A549 (cell line): ENCODE data around the gene EFCAB14. TPM values are rescaled to one million over a fixed set of nuclear protein-coding genes. Genes with fewer than 3 reads are reported as not detected.

Experiments used
- ATAC-seq, 2 experiments: fragments of 200-7000 bp in 1 of 2; fragments of >200 bp in 1 of 2; cut with Nextera tagmentation in 1 of 2; cut with Tn5 transposase in 1 of 2; 3 replicates each; pipeline versions ENCODE4 v1.8.0 to v1.9.1; 2018 to 2020; ENCODE audit warnings: mild to moderate bottlenecking in 1 of 2, moderate library complexity in 1 of 2
- CTCF ChIA-PET: fragments of 300-600 bp; sonication (Branson Sonifier 250); formaldehyde crosslinking; extraction: SDS; loops from one replicate; lab custom pipeline; 2021; ENCODE audit warnings: antibody characterized with exemption, inconsistent platforms; lab: Yijun Ruan, JAX
- POLR2A ChIA-PET: fragments of 350-600 bp; formaldehyde crosslinking; extraction: SDS; loops from one replicate; lab custom pipeline; 2021; ENCODE audit warnings: antibody characterized with exemption, inconsistent platforms; lab: Yijun Ruan, JAX
- DNase-seq, 2 experiments: peaks; one replicate each; pipeline versions ENCODE4 v3.0.0 to v3.0.0-alpha.2; 2011 to 2016; ENCODE audit warnings: low read depth in 1 of 2, low spot score in 1 of 2
- FAIRE-seq: peaks from 2 replicates; lab custom pipeline; 2011; peaks lifted over from hg19 to GRCh38; lab: Jason Lieb, UNC
- H3K27ac ChIP-seq, 2 experiments: fragments of >200 bp; sonication (Bioruptor Twin); formaldehyde crosslinking; 3 replicates each; pipeline ENCODE4 v1.5.1; 2016 to 2017
- H3K4me1 ChIP-seq: fragments of >200 bp; sonication (Bioruptor Twin); formaldehyde crosslinking; 3 replicates; pipeline ENCODE4 v1.6.1; 2016
- H3K4me2 ChIP-seq: fragments of >200 bp; sonication (Bioruptor Twin); formaldehyde crosslinking; 3 replicates; pipeline ENCODE4 v1.6.1; 2016
- H3K4me3 ChIP-seq: fragments of >200 bp; sonication (Bioruptor Twin); formaldehyde crosslinking; 3 replicates; pipeline ENCODE4 v1.5.1; 2016
- H3K9me3 ChIP-seq: fragments of >200 bp; sonication (Bioruptor Twin); formaldehyde crosslinking; 3 replicates; pipeline ENCODE4 v1.6.1; 2016
- ATOH8 ChIP-seq: fragments of 250-450 bp; sonication (Bioruptor Pico); IDR thresholded peaks from 2 replicates; pipeline ENCODE4 v1.5.0; 2020; ENCODE audit warnings: low read depth, mild to moderate bottlenecking, moderate library complexity
- BCL3 ChIP-seq: fragments of >200 bp; sonication (Bioruptor Twin); formaldehyde crosslinking; IDR thresholded peaks from 3 replicates; pipeline ENCODE4 v1.6.1; 2016
- CHD4 ChIP-seq: fragments of 200-600 bp; sonication (generic); IDR thresholded peaks from 2 replicates; pipeline ENCODE4 v1.6.1; 2016; ENCODE audit warnings: antibody characterized with exemption, mild to moderate bottlenecking, borderline replicate concordance
- CTCF ChIP-seq: fragments of >200 bp; sonication (Bioruptor Twin); formaldehyde crosslinking; IDR thresholded peaks from 3 replicates; pipeline ENCODE4 v1.5.1; 2016
- E2F6 ChIP-seq: IDR thresholded peaks from 2 replicates; pipeline ENCODE4 v1.6.1; 2012; ENCODE audit warnings: low read depth, borderline replicate concordance
- EHF ChIP-seq: fragments of 250-450 bp; sonication (Bioruptor Pico); IDR thresholded peaks from 2 replicates; pipeline ENCODE4 v1.5.0; 2020; ENCODE audit warnings: mild to moderate bottlenecking
- EP300 ChIP-seq, 2 experiments: fragments of >200 bp; sonication (Bioruptor Twin); formaldehyde crosslinking; IDR thresholded peaks; 2 replicates in 1 of 2; 3 replicates in 1 of 2; pipeline ENCODE4 v1.6.1; 2016 to 2017
- ESRRA ChIP-seq: fragments of 150-350 bp; IDR thresholded peaks from 2 replicates; pipeline ENCODE4 v1.6.1; 2014; ENCODE audit warnings: mild to moderate bottlenecking, low read length, borderline replicate concordance
- HOXA7 ChIP-seq: fragments of 250-450 bp; sonication (Bioruptor Pico); IDR thresholded peaks from 2 replicates; pipeline ENCODE4 v1.5.0; 2020; ENCODE audit warnings: mild to moderate bottlenecking, moderate library complexity
- HOXB13 ChIP-seq: fragments of 250-450 bp; sonication (Bioruptor Pico); IDR thresholded peaks from 2 replicates; pipeline ENCODE4 v1.5.0; 2020; ENCODE audit warnings: low read depth, mild to moderate bottlenecking, moderate library complexity
- HOXB5 ChIP-seq: fragments of 250-450 bp; sonication (Bioruptor Pico); IDR thresholded peaks from 2 replicates; pipeline ENCODE4 v1.5.0; 2020; ENCODE audit warnings: mild to moderate bottlenecking, moderate library complexity
- JUN ChIP-seq, 2 experiments: fragments of >200 bp; sonication (Bioruptor Twin); formaldehyde crosslinking; IDR thresholded peaks; 2 replicates in 1 of 2; 3 replicates in 1 of 2; pipeline ENCODE4 v1.6.1; 2016 to 2017
- NPAS2 ChIP-seq: fragments of 250-450 bp; sonication (Bioruptor Pico); IDR thresholded peaks from 2 replicates; pipeline ENCODE4 v1.8.0; 2022; ENCODE audit warnings: mild to moderate bottlenecking, moderate library complexity, borderline replicate concordance
- RAD21 ChIP-seq, 2 experiments: fragments of >200 bp in 1 of 2; sonication (Bioruptor Twin) in 1 of 2; formaldehyde crosslinking in 1 of 2; IDR thresholded peaks in 1 of 2; conservative IDR thresholded peaks in 1 of 2; 2 replicates in 1 of 2; 3 replicates in 1 of 2; pipeline ENCODE4 v1.6.1; 2012 to 2018; ENCODE audit warnings: inconsistent platforms in 1 of 2
- REST ChIP-seq: fragments of 200-600 bp; sonication (generic); IDR thresholded peaks from 2 replicates; pipeline ENCODE4 v1.6.1; 2016; ENCODE audit warnings: antibody characterized with exemption, mild to moderate bottlenecking, moderate library complexity
- ZSCAN20 ChIP-seq: fragments of 250-450 bp; sonication (Bioruptor Pico); IDR thresholded peaks from 2 replicates; pipeline ENCODE4 v1.8.0; 2022; ENCODE audit warnings: mild to moderate bottlenecking, moderate library complexity
- WGBS: methylation state at CpG from one replicate; pipeline ENCODE4 v1.1.6; 2017; ENCODE audit errors: missing lambda C conversion rate; 5-methylcytosine and 5-hydroxymethylcytosine counted together
- polyA plus RNA-seq, 4 experiments: library from polyadenylated mRNA; depleted of rRNA in 3 of 4; stranded (reverse); fragments of >200 nt; fragmentation: RNase III in 1 of 4; extraction: RNeasy Plus Mini Kit Qiagen cat#74134 plus additional on column Dnase treatment in 1 of 4; gene quantifications; 2 replicates in 3 of 4; 3 replicates in 1 of 4; pipeline ENCODE4 v1.2.3, GENCODE V29; 2011 to 2017

EFCAB14 gene
- polyA plus RNA-seq, 2 of the 4 experiments (the other 2 are of a cell fraction): 18.0 to 41.4 TPM

GRCh38 chr1:46671554-46671953, 47.4 kb downstream of the EFCAB14 start, which contains the start of gene TEX38:
Gene TEX38 (plus strand): TSS chr1:46671854. CDS start chr1:46671935, 81 bp downstream.
- WGBS: 76% methylated on average over 2 of the region's 3 CpGs
- no peak for ATAC-seq
- Histone ChIP-seq H3K4me3 (no peak within 1 kb of the TSS), H3K9me3 (no peaks in the 10 kb centered on the region), H3K4me2 (no peak within 1 kb of the TSS), H3K27ac (no peak within 1 kb of the TSS), H3K4me1 (peaks cover 12% of the 10 kb centered on the region)
- TF ChIP-seq HOXB5 (CRISPR knock-in tag): no peak
- TF ChIP-seq CHD4: no peak
- no peak for TF ChIP-seq JUN (IDR thresholded peaks at IDR 0.05)
- no peak for TF ChIP-seq CTCF
- TF ChIP-seq EP300 (IDR thresholded peaks at IDR 0.05): no peak
- CTCF ChIA-PET: no interaction called here
- POLR2A ChIA-PET: no interaction called here
- DNase-seq: no peak
- FAIRE-seq: no peak

- H3K27ac ChIP-seq: no peak overlapping the region
- DNase-seq: no peak
- ATAC-seq: no peak
- no peak for TF ChIP-seq ESRRA
- no peak for TF ChIP-seq HOXB13 (CRISPR knock-in tag)
- no peak for TF ChIP-seq BCL3
- no peak for TF ChIP-seq EHF (CRISPR knock-in tag)
- no peak for TF ChIP-seq REST
- no peak for TF ChIP-seq ATOH8 (CRISPR knock-in tag)
- TF ChIP-seq NPAS2 (CRISPR knock-in tag): no peak
- no peak for TF ChIP-seq EP300 (IDR thresholded peaks at IDR 0.05)
- no peak for TF ChIP-seq HOXA7 (CRISPR knock-in tag)
- no peak for TF ChIP-seq E2F6
- no peak for TF ChIP-seq RAD21 (conservative IDR thresholded peaks at IDR 0.05 in 1 of 2, IDR thresholded peaks at IDR 0.05 in 1 of 2)
- TF ChIP-seq ZSCAN20: no peak
- H3K4me3 ChIP-seq: no peak overlapping the region
- H3K9me3 ChIP-seq: no peaks in the 10 kb centered on the region
- ChIA-PET POLR2A (no interaction called here), CTCF (no interaction called here)
- peaks cover 16% of the 10 kb centered on the region for H3K4me1 ChIP-seq
- FAIRE-seq: no peak
- no peak overlapping the region for H3K4me2 ChIP-seq
- WGBS: 95% methylated on average over 1 of the region's 1 CpG
Measured at GRCh38 chr1:46670134-46670533, 48.8 kb downstream of the EFCAB14 start.
